ENCODE data around the gene PDE6H. TPM values are rescaled to one million over a fixed set of nuclear protein-coding genes. Genes with fewer than 3 reads are reported as not detected.
A peak's percentile ranks its signal among the peaks of the same experiment; 100 is the strongest.

Gene PDE6H
- total and polyA plus RNA-seq, 10 of the 15 experiments (the other 5 are each of a cell fraction or from before 2014, with no cell fraction given): 0.16 TPM; not detected in 9

GRCh38 chr12:14988035-14988434 lies 15.2 kb downstream of the PDE6H start (continued):
- TF ChIP-seq CUX1 (IDR thresholded peaks at IDR 0.05; ENCODE audit: insufficient replicate concordance, low read depth, low read length) (no peak), ZZZ3 (IDR thresholded peaks at IDR 0.05; ENCODE audit: control insufficient read depth, insufficient read length, low read depth) (no peak), CBX5 (IDR thresholded peaks at IDR 0.05; ENCODE audit: low read depth) (no peak), ASH2L (IDR thresholded peaks at IDR 0.05; ENCODE audit: borderline replicate concordance, low read depth) (no peak), NRF1 (conservative IDR thresholded peaks at IDR 0.05; ENCODE audit: low read depth, low read length) (no peak), RCOR1 (conservative IDR thresholded peaks at IDR 0.05; ENCODE audit: low read depth, low read length) (no peak), LARP7 (IDR thresholded peaks at IDR 0.05) (no peak), BRCA1 (IDR thresholded peaks at IDR 0.05; ENCODE audit: low read depth, low read length) (no peak), MTA2 (IDR thresholded peaks at IDR 0.05; ENCODE audit: low read depth) (peak; percentile 78), RUNX3 (IDR thresholded peaks at IDR 0.05; ENCODE audit: low read length) (peak; percentile 84), CTCF (IDR thresholded peaks at IDR 0.05 in 2 of 3, conservative IDR thresholded peaks at IDR 0.05 in 1 of 3; ENCODE audit: control insufficient read depth in 2 of 3, extremely low read depth in 1 of 3, insufficient read depth in 1 of 3, low read depth in 3 of 3, low read length in 3 of 3) (no peak), MLLT1 (IDR thresholded peaks at IDR 0.05) (0 out of 2 replicates have a peak, but pooled peaks have one; percentile 34), NKRF (conservative IDR thresholded peaks at IDR 0.05) (no peak), KAT2A (conservative IDR thresholded peaks at IDR 0.05; ENCODE audit: control insufficient read depth, low read depth, low read length) (no peak), TAF1 (IDR thresholded peaks at IDR 0.05; ENCODE audit: borderline replicate concordance, low read depth, low read length) (no peak), REST (IDR thresholded peaks at IDR 0.05; ENCODE audit: low read depth, low read length) (no peak)
